Activated naive CD4-positive, alpha-beta T cell (primary cell): ENCODE data around the gene NAE1.

Experiments used
- DNase-seq, 4 experiments: peaks; one replicate each; lab custom pipeline; 2025; lab: John Stamatoyannopoulos, UW

The NAE1 gene

DNA sequence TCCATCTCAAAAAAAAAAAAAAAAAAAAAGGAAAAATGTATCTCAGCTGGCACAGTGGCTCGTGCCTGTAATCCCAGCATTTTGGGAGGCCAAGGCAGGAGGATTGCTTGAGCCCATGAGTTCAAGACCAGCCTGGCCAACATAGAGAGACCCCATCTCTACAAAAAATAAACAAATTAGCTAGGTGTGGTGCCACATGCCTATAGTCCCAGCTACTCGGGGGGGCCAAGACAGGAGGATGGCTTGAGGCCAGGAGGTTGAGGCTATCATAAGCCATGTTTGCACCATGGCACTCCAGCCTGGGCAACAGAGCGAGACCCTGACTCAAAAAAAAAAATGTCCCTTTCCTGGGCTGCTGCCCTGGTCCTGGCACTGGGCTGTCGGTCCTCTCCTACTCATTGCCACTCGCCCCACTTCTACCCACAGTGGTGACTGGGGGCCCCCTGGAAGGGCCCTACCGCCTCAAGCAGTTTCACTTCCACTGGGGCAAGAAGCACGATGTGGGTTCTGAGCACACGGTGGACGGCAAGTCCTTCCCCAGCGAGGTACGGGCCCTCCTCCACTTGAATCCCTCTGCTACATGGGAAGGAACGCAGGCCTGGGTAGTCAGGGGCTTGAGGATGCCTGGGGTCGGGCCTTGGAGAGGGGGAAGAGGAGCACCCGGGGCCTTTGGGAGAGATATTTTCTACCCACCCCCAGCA, 19.5 kb upstream of the NAE1 start:
- DNase-seq, result no peak

DNA sequence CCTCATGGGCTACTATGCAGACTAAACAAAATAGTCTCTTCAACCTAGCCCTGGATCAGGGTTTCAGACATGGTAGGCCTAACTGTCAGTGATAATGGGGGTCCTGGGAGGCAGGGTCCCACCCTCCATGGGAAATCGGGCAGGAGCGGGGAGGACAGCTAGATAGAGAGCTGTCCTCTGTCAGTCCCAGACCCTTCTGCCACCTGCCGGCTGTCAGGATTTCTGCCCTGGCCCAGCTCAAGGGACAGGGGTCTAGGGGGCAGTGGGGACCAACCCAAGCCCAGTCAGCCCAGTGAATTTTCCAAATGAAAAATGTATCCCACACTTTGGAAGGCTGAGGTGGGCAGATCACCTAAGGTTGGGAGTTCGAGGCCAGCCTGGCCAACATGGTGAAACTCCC, 18.8 kb upstream of the NAE1 start:
- DNase-seq, result no peak

DNA sequence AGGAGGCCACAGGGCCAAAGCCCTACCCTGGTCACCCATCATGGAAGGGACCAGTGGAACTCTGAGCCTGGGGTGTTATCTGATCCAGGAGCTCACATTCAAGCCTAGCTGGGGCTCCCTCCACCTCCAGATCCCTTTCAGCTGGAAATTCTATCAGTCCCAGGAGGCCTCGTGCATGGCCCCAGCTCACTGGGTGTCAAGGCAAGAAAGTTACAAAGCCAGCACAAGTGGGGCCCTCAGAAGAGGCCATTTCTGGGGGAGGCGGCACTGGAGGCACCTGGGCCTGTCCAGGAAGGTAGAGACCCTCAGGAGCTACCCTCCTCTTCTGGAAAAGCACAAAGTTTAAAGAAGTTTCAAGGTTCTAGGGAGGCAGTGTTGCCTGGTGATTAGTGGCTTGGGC, 18.2 kb upstream of the NAE1 start:
- DNase-seq, result no peak

DNA sequence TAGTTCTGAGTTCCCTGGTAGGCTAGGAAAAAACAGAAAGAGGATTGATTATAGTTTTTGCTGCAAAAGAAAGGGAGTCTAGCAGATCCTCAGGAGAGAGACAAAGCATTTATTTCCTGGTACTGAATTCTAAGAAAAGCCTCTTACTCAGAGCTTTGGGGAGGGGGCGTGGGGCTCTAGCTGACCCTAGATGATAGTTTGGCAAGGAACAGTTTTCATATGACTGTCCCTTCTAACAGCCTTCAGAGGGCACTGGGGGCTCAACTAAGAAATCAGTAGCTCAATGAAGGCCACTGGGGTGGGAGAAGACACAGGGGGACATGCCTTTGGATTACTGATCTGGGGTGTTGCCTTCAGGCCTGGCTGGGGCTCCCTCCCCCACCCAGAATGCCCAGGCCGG, 17.4 kb upstream of the NAE1 start:
- DNase-seq, result no peak

DNA sequence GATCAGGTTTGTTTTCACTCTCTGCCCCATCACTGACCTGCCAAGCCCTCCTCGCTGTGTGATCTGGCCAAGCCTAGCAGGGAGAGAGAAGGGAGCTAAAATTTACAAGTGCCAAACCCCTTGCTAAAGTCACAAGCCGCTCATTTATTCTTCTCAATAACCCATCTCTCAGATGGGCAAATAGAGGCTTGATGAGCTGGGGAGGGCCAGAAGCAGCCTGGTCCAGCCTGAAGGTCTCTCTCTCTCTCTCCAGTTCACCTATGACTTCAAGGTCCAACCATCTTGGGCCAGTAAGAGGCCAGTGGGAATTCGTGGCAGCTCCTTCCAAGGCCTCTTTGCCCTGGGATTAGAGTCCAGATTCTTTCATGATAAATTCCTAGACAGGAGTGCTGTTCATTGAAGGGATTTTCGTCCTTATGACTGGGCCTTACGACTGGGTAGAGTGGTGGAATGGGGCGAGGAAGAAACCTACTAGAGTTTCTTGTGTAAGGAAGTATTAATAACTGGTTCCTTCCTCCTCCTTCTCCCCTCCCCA, 16.8 kb upstream of the NAE1 start:
- DNase-seq, result no peak

DNA sequence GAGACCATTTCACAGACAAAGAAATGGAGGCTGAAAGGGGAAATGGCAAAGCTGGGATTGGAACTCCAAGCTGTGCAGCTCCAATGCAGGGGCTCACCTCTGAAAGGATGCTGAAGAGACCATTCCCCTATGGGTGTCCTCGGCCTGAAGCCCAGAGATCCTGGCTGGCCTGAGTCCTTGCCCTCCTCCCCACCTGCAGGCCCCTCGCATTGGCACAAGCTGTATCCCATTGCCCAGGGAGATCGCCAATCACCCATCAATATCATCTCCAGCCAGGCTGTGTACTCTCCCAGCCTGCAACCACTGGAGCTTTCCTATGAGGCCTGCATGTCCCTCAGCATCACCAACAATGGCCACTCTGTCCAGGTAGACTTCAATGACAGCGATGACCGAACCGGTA, 16.1 kb upstream of the NAE1 start:
- DNase-seq, result no peak

DNA sequence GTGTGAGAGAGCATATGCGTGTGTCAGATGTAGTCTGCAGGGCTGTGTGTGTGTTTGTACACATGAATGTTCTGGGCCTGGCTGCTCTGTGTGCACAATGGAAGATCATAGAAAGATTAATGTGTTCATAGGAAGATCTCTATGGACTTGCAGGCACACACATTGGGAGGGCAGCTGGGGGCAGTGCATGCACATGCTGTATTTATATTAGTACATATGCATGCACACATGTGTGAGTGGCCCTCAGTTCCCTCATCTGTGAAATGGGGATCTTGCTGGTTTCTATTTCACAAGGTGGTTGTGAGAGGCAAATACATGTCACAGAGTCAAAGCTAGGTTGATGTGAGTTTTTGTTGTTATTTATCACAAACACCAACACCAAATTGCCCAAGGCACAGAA, 15.5 kb upstream of the NAE1 start:
- DNase-seq, result no peak

DNA sequence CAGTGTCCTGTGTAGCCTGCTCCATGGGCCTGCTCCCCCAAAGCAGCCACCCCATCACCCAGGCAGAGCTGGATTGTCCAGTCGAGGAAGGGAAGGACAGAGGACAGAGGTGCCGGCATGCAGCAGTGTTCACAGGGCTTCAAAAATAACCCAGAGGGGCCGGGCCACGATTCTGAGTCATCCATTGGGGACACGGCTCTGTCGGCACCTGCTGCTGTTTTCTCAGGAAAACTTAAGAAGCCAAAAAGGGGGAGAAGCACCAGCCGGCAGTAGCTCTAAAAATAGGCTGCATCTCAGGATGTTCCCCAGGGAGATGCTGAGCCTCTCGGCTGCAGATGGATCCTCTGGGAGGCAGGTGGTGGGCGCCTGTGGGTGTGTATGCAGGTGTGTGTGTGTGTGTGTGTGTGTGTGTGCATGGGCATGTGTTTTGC, 15.0 kb upstream of the NAE1 start:
- DNase-seq, result no peak

DNA sequence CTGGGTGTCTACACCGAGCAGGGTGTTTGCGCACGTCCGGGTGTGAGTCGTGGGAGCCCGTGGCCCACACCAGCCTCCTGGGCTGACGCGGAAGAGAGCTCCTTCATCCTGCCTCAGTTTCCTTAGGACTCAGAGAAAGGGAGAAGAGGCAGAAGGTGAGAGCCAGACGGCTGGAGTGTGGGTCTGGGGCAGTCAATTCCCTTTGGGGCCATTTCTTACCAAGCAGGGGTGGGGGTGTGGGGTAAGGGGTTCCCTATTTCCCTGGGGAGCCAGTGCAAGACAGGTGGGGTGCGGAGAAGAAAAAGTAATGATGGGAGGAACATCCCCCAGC, 14.3 kb upstream of the NAE1 start:
- DNase-seq, result no peak

DNA sequence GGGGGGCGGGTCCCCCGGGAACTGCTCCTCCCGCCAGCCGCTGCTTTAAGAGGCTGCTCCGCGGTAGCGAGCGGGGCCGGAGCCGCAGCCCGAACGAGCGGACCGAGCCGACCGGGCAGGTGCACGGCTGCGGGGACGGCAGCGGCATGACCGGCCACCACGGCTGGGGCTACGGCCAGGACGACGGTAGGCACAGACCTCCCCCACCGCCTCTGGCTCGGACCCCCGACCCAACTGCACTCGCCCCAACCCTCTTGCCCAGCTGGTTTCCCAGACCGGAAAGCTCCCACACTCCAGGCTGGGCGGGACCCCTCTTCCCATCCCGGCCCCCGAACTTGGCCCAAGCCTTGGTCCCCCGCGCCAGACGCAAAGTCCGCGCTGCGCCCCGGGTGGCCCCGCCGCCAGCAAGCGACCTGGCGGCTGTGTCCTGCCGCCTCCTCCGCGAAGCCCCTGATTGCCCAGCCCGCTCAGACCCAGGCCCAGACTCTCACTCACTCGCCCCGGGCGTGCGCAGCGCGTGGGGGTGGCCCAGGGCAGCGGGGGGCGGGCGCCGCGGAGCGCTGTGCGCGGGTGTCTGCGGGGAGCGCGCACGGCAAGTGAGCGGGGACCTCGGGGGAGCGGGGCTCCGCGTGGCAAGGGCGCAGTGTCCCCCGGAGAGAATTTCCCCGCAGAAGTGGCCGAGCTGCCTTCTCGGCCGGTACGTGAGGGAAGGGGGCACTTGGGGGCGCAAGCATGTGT, 13.7 kb upstream of the NAE1 start, which contains the start of gene CA7:
Gene CA7, plus strand, starts transcription at position 73 of the 738 bp plus-strand sequence. Its CDS starts 74 bp downstream, at position 147.
- DNase-seq, result no peak

DNA sequence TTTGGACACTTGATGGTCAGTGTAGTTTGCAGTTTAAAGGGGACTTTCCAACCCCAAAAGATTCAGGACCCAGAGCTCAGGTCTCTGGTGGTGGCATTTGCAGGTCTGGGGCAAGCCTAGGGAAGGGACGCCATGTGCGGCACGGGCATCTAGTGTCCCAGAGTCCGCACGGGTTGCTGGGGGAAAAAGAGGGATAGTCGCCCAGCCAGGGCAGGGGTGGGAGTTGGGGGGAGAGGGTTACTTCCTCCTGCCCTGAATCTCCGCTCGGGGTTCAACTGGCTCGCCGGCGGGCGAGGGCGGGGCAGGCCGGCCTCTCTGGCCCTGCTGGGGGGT, 13.2 kb upstream of the NAE1 start:
- DNase-seq, result no peak

DNA sequence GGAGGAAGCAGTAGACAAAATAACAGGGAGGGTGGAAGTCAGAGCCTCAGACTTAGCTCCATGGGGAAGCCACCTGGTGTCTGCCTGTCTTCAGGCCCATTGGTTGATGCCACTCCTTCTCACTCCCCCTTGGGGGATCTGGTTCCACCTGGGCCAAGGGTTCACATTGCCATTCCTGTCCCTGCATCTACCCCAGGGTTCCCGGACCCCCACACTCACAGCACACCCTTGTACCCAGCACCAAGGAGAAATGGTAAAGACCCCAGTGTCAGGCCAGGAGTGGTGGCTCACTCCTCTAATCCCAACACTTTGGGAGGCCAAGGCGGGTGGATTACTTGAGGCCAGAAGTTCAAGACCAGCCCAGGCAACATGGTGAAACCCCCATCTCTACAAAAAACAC, 12.4 kb upstream of the NAE1 start:
- no peak for DNase-seq

DNA sequence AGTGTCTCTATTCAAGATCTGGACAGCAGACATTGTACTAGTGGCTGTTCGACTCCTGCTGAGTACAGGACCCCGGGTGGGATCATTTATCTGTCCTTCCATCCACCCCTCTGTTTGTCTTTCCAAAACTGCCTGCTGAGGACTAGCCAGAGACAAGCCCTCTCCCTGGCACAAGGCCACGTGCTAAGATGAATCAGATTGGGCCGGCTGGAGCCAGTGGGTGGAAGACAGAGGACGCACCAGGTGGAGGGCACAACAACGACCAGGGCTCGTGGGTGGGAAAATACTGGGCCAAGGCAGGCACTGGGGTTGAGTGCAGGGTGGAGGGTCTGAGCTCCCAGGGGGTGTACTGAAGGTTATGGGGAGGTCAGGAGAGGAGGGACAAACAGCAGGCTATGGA, 12.0 kb upstream of the NAE1 start:
- no peak for DNase-seq

DNA sequence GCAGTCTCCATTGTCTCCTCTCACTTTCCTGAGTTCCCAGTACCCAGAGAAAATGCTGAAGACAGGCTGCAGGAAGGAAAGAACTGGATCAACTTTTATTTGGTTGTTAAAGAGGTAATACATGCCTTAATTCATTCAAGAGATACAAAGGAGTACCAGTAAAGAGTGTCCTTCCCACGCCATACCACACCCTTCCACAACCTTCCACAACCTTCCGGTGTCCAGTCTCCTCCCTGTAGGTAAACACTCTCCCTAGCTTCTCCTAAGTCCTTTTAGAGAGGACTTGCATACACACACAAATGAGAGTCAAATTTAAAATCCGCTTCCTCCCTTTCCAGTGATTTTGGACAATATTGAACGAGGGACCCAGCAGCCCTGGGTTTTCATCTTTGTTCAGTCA, 10.6 kb upstream of the NAE1 start:
- no peak for DNase-seq

DNA sequence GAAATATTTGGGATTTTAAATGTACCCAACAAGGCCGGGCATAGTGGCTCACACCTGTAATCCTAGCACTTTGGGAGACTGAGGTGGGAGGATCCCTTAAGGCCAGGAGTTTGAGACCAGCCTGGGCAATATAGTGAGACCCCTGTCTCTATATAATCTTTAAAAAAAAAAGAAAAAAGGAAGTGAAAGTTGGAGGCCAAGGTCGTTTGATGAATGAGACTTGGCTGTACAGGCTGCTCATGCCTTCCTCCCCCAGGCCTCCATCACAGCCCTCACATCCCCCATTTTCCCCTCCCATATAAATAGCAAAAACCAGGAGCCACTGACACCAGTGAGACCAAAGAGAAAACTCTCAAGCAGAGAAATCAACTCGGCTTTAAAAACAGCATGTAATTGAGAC, 10.1 kb upstream of the NAE1 start:
- DNase-seq, result no peak

DNA sequence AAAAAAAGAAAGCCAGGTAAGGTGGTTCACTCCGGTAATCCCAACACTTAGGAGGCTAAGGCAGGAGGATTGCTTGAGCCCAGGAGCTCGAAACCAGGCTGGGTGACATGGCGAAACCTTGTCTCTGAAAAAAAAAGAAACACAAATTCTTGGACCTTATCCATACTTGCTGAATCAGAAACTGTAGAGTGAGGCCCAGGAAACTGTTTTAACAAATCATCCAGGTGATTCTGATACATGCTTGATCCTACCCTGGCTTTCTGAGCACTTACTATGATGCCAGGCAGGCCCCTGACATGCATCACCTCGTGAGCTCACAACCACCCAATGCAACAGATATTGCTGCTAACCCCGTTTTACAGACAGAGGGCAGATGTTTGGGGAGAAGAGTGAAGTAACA, 4.0 kb upstream of the NAE1 start:
- no peak for DNase-seq

DNA sequence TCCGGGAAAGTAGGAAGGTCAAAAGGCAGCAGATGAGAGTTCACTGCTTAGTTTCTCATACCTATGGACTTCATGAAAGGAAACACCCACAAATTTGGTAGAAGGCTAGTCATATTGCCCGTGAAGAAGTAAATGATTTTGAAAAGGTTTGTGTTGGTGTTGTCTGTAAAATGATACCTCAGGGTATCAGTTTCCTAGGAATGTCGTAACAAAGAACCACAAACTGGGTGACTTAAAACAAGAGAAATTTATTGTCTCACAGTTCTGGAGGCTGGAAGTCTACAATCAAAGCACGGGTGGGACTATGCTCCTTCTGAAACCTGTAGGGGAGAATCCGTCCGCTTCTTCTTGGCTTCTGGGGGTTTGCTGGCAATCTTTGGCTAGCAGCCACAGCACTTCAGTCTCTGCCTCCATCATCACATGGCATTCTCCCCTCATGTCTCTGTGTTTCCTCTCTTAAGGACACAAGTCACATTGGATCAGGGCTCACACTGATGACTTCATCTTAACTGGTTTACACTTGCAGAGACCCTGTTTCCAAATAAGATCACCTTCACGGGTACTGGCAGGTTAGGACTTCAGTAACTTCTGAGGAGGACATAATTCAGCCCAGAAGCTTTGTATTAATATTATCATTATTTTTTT, 2.0 kb upstream of the NAE1 start:
- DNase-seq, result no peak

DNA sequence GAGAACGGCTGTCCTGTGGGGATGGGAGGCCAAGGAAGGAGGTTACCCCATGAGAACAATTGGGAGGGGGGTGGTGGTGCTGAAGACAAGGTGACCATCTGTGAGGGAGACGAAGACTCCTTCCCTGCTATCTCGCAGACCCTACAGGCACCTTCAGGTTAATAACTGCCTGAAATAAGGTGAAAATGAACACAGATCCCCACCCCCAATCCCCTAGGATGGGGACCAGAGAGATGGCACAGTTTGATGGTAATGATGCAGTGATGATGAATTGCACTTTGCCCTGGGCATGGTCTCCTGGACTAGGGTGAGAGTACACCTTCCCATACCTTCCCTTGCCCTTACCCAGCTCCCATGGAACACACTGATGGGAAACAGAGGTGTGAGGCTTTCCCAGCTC, 1.4 kb upstream of the NAE1 start:
- no peak for DNase-seq

DNA sequence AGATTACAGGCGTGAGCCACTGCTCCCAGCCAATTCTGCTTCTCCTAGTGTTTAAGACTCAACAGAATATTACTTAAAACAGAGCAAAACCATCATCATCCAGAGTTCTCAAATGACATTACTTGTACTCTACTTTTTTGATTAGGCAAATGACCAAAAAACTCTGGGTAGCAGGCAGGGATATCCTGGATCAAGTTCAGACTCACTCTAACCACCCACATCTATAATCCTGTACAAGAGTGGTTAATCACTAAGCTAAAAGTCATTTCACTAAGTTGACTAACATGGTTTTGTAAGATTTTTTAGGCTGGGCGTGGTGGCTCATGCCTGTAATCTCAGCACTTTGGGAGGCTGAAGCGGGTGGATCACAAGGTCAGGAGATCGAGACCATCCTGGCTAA, 6.8 kb downstream of the NAE1 start:
- no peak for DNase-seq

DNA sequence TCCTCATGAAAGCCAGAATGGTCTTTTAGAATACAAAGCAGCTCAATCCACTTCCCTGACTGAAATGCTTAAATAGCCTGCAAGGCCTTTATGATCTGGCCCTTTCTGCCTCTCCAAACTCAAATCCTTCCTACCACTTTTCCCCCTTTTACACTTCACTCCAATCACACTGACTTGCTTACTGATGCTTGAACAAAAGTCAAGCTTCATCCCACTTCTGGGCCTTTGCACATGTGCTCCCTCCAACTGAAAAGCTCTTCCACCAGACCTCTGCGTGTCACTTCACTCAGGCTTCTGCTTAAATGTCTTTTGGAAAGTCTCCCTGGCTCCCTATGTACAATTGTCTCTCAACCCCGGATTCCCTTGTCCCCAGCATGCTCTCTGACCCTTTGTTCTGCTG, 16.0 kb downstream of the NAE1 start:
- no peak for DNase-seq

DNA sequence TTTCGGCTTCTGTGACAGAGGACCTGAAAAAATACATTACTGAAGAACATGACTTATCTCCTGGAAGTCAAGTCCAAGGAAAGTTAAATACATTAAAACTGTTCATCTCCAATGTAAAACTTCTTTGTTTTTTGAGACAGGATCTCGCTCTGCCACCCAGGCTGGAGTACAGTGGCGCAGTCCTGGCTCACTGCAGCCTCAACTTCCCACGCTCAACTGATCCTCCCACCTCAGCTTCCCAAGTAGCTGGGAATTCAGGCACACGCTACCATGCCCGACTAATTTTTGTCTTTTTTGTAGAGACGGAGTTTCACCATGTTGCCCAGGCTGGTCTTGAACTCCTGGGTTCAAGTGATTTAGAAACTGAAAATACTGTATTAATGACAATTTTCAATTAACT, 19.7 kb downstream of the NAE1 start:
- no peak for DNase-seq

DNA sequence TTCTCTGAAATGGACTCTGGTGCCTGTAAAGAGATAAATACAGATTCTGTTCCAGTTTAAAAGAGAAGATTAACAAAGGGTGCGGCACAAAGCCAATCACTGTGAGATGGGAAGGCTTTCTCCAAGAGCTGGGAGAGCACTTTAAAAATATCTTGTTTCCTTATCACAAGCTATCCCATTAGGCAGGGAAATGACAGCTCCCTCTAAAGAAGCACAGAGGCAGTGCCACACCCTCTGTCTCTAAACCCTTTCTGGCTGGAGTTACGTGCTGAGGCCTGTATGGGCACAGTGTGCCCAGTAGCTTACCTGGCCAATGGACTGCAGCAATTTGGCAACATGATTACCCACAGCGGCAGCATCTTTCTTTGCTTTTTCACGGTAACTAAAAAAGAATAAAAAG, 20.4 kb downstream of the NAE1 start:
- DNase-seq, result no peak

DNA sequence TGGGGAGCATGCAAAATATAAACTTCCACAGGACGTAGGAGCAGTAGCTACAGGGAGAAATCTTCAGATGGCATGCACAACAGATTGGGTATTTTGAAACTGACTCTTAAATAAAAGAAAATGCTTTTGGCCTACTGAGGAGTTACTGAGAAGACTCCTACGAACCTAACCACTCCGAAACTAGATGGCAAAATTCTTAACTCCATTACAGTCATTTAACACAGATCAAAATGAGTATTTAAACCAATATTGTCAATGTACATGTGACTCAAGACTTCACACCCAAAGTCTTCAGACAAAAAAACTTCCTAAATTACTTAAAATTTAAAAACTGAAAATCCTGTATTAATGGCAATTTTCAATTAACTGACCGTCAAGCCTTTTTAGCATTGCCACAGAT, 21.0 kb downstream of the NAE1 start:
- no peak for DNase-seq
